Measurements from ENCODE around the gene LAMA2.

GRCh38 chr6:129191235-129191634 lies 308.3 kb downstream of the LAMA2 start:
- no peak for TF ChIP-seq CTCF (IDR thresholded peaks at IDR 0.05)
- TF ChIP-seq POLR2AphosphoS5 (IDR thresholded peaks at IDR 0.05), result no peak
